Muscle of leg (tissue), 11 donors: ENCODE results near the gene HADH. TPM values are rescaled to one million over a fixed set of nuclear protein-coding genes. Genes with fewer than 3 reads are reported as not detected.
"Not testable (repeated sequence)": the region's sequence is repeated elsewhere in the genome, so short reads cannot be mapped to it uniquely, and the experiment has no call there.

Experiments used
- DNase-seq: peaks from one replicate; pipeline ENCODE4 v3.0.0; 2013
- H3K27ac ChIP-seq: one replicate; pipeline ENCODE4 v1.5.1; 2013; ENCODE audit warnings: mild to moderate bottlenecking, low read length, control low read depth
- H3K27me3 ChIP-seq: one replicate; pipeline ENCODE4 v1.6.1; 2013; ENCODE audit warnings: low read length; ENCODE audit not compliant: control insufficient read depth, insufficient read depth
- H3K36me3 ChIP-seq: one replicate; pipeline ENCODE4 v1.6.1; 2013; ENCODE audit warnings: low read length; ENCODE audit not compliant: control insufficient read depth, insufficient read depth
- H3K4me1 ChIP-seq: one replicate; pipeline ENCODE4 v1.6.1; 2013; ENCODE audit warnings: low read length; ENCODE audit not compliant: control insufficient read depth, insufficient read depth
- H3K4me3 ChIP-seq: one replicate; pipeline ENCODE4 v1.5.1; 2013; ENCODE audit warnings: low read length, control low read depth
- H3K9me3 ChIP-seq: replicated peaks from 2 replicates; pipeline ENCODE4 v1.6.1; 2013; ENCODE audit warnings: low read depth, low read length; ENCODE audit not compliant: control insufficient read depth
- WGBS: methylation state at CpG from one replicate; pipeline ENCODE4 v1.1.5; 2013; ENCODE audit warnings: missing lambda C conversion rate; ENCODE audit not compliant: insufficient coverage; 5-methylcytosine and 5-hydroxymethylcytosine counted together
- polyA plus RNA-seq, 8 donors: library from polyadenylated mRNA; unstranded; fragments of 120-200 nt; gene quantifications; one replicate each; pipeline versions ENCODE4 v1.2.1 to v1.2.3, GENCODE V29; 2013; ENCODE audit warnings: inconsistent platforms in 1 of 8, low replicate concordance in 1 of 8; ENCODE audit not compliant: insufficient read length in 8 of 8, insufficient read depth in 1 of 8
- total RNA-seq: library from RNA; stranded (reverse); fragments of 120-200 nt; gene quantifications from one replicate; pipeline ENCODE4 v1.2.4, GENCODE V29; 2013

The HADH gene
- total and polyA plus RNA-seq, 9 donors, result 27.3 to 121 (median 104) TPM

- peaks cover 13% of the 10 kb centered on the region for H3K4me1 ChIP-seq
- H3K27me3 ChIP-seq, result no peaks in the 10 kb centered on the region
- H3K4me3 ChIP-seq, result no peak overlapping the region
- H3K27ac ChIP-seq, result no peak overlapping the region
- DNase-seq, result no peak
- no peaks in the 10 kb centered on the region for H3K9me3 ChIP-seq
- peaks cover 15% of the 10 kb centered on the region for H3K36me3 ChIP-seq
Measured at GRCh38 chr4:108006361-108006760, 16.7 kb downstream of the HADH start.

DNA sequence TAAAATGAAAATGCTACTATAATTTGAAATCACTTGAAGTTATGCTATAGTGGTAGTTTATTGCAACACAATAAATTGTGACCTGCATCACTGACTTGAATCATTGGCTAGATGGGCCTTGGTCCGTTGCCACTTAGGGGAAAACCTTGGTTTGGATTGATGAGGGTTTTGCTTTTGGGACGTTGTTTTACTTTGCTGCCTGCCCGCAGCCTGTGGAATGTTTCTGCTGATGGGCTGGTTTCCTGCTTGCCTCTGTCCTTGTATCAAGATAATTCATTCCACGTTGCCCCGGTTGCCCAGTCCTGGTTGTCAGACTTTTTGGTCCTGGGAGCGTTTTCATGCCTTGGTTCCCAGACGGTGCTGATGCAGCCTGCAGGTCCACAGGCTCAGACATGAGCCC, 18.3 kb downstream of the HADH start:
- DNase-seq, result no peak
- no peaks in the 10 kb centered on the region for H3K9me3 ChIP-seq
- no peaks in the 10 kb centered on the region for H3K27me3 ChIP-seq
- 98% methylated on average over 5 of the region's 7 CpGs for WGBS
- no peak overlapping the region for H3K4me3 ChIP-seq
- H3K27ac ChIP-seq, result no peak overlapping the region
- peaks cover 13% of the 10 kb centered on the region for H3K4me1 ChIP-seq
- H3K36me3 ChIP-seq, result peaks cover 15% of the 10 kb centered on the region

- 80% methylated on average over 1 of the region's 2 CpGs for whole genome bisulfite sequencing
- no peak overlapping the region for H3K4me3 ChIP-seq
- no peak overlapping the region for H3K27ac ChIP-seq
- no peaks in the 10 kb centered on the region for H3K27me3 ChIP-seq
- DNase-seq, result no peak
- H3K36me3 ChIP-seq, result peaks cover 19% of the 10 kb centered on the region
- H3K4me1 ChIP-seq, result peaks cover 12% of the 10 kb centered on the region
- H3K9me3 ChIP-seq, result no peaks in the 10 kb centered on the region
Measured at GRCh38 chr4:108008721-108009120, 19.0 kb downstream of the HADH start.

DNA sequence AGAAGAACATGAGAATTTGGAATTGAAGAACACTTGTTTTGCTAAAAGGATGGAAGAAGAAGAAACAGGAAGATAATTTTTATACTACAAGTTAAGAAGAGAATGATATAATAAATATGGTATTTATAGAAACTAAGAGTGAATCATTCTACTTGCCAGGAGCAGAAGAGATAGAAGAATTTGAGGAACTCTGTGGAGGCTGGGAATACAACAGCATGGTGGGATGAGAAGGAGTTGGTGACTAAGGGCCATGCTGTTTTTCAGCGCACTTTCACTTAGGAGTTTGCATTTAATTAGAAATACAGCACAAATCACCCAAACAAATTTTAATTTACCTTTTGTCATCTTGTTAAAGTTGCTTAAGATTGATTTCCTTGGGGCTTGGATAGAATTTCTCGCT, 20.5 kb downstream of the HADH start:
- H3K27ac ChIP-seq, result no peak overlapping the region
- no peaks in the 10 kb centered on the region for H3K9me3 ChIP-seq
- no peak for DNase-seq
- H3K36me3 ChIP-seq, result peaks cover 23% of the 10 kb centered on the region
- WGBS, result no CpG with 5 or more reads among the region's 2 CpGs
- H3K4me3 ChIP-seq, result no peak overlapping the region
- H3K27me3 ChIP-seq, result no peaks in the 10 kb centered on the region
- H3K4me1 ChIP-seq, result peaks cover 8% of the 10 kb centered on the region

DNA sequence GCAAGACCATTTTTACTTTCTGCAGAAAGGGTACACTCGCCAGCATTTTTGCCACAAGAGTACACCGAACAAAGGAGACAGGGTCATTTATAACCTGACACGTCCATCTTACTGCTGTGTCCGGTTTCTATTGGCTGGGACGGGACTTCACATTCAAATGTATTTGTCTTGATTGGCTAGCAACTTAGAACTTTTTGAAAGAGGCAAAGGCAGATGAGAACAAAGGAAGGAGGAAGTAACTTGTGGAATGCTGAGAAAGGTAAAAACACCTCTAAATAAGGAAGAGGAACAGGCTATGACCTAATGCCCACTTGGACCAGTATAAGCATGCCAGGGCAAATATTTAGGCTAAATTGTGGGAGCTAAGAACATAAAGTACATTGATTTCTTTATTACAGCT, 22.7 kb downstream of the HADH start:
- H3K36me3 ChIP-seq, result peaks cover 36% of the 10 kb centered on the region

GRCh38 chr4:108013327-108013726, 23.6 kb downstream of the HADH start:
- peaks cover 40% of the 10 kb centered on the region for H3K36me3 ChIP-seq
- H3K27me3 ChIP-seq, result no peaks in the 10 kb centered on the region
- H3K4me1 ChIP-seq, result no peaks in the 10 kb centered on the region
- no peaks in the 10 kb centered on the region for H3K9me3 ChIP-seq
- no peak overlapping the region for H3K4me3 ChIP-seq
- no peak for DNase-seq
- no peak overlapping the region for H3K27ac ChIP-seq

More for the DNA sequence above, 22.7 kb downstream of the HADH start:
- WGBS, result 90% methylated on average over 5 of the region's 5 CpGs
- H3K4me3 ChIP-seq, H3K4me1 ChIP-seq, DNase-seq, H3K9me3 ChIP-seq, H3K27me3 ChIP-seq, H3K27ac ChIP-seq: not testable (repeated sequence)

- Histone ChIP-seq H3K4me1 (no peaks in the 10 kb centered on the region), H3K4me3 (no peak overlapping the region), H3K9me3 (no peaks in the 10 kb centered on the region), H3K36me3 (peaks cover 40% of the 10 kb centered on the region), H3K27me3 (no peaks in the 10 kb centered on the region), H3K27ac (no peak overlapping the region)
- WGBS, result 100% methylated on average over 1 of the region's 5 CpGs
- no peak for DNase-seq
Measured at GRCh38 chr4:108013955-108014354, 24.3 kb downstream of the HADH start.

GRCh38 chr4:108018040-108018883, 28.6 kb downstream of the HADH start:
- peaks cover 46% of the 10 kb centered on the region for H3K36me3 ChIP-seq
- no peak overlapping the region for H3K27ac ChIP-seq
- no CpG with 5 or more reads among the region's 8 CpGs for WGBS
- no peaks in the 10 kb centered on the region for H3K9me3 ChIP-seq
- peak; percentile 89 for DNase-seq
- no peaks in the 10 kb centered on the region for H3K4me1 ChIP-seq
- H3K4me3 ChIP-seq, result no peak overlapping the region
- no peaks in the 10 kb centered on the region for H3K27me3 ChIP-seq

DNA sequence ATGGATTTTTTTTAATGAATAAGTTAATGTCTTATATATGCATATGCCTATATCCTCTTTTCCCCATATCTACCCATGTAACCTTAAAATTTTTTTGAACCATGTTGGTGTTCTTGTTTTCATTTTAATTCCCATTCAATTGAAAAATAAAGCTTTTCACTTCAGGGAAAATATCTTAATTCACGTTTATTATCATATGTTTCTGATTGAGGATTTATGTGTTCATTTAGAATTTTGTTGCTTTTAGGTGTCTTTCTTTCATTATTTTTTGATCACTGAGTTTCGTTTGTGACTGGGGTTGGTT, 29.1 kb downstream of the HADH start:
- H3K36me3 ChIP-seq, result peaks cover 50% of the 10 kb centered on the region
- H3K27me3 ChIP-seq, result no peaks in the 10 kb centered on the region
- H3K9me3 ChIP-seq, result no peaks in the 10 kb centered on the region
- H3K4me1 ChIP-seq, result no peaks in the 10 kb centered on the region
- WGBS, result no CpG with 5 or more reads among the region's 2 CpGs
- H3K27ac ChIP-seq, result no peak overlapping the region
- DNase-seq, result no peak
- H3K4me3 ChIP-seq, result no peak overlapping the region

GRCh38 chr4:108024085-108024877, 34.6 kb downstream of the HADH start:
- DNase-seq, result no peak
- no peak overlapping the region for H3K4me3 ChIP-seq
- peaks cover 68% of the 10 kb centered on the region for H3K36me3 ChIP-seq
- no peaks in the 10 kb centered on the region for H3K4me1 ChIP-seq
- H3K27ac ChIP-seq, result no peak overlapping the region
- no CpG with 5 or more reads among the region's 5 CpGs for WGBS
- no peaks in the 10 kb centered on the region for H3K27me3 ChIP-seq
- no peaks in the 10 kb centered on the region for H3K9me3 ChIP-seq
